Measurements from ENCODE around the gene TDRD9.

The TDRD9 gene

DNA sequence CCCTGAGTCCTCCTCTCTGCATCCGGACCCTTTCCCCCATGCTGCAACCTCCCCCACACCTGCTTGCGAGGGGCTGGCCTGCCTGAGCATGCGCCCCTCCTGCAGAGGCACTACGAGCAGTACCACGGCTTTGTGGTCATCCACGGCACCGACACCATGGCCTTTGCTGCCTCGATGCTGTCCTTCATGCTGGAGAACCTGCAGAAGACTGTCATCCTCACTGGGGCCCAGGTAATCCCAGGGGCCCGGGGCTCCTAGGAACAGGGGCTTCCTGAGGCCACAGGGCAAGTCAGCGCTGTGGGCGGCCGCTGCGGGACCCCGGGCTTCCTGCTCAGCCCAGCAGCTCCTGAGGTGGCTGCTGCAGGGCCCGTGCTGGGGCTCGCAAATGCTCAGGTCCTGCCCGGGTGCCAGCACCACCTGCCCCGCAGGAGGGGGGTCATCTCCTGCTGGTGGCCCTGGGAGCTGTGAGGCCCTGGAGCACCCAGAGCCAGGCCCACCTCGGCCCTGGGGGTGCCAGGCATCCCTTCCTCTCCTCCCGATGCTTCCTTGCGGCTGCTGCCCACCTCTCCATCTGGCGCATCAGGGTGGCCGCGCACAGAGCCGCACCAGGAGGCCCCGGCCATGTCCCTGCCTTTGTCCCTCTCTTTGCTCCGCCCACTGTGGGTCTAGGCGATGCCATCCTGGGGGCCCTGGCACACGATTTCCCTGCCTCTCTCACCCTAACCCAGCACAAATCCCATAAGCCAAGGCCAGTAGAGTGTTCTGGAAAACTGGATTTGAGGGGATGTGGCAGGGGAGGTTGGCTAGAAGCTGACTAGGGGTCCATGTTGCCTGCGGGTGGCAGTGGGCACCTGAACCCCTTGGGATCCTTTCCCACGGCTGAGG is 167.4 kb downstream of the TDRD9 start:
- in situ Hi-C loops (cut with HindIII; ENCODE audit: low pct_ligation_motif_present, low sequenced_read_pairs) = no loop called here

DNA sequence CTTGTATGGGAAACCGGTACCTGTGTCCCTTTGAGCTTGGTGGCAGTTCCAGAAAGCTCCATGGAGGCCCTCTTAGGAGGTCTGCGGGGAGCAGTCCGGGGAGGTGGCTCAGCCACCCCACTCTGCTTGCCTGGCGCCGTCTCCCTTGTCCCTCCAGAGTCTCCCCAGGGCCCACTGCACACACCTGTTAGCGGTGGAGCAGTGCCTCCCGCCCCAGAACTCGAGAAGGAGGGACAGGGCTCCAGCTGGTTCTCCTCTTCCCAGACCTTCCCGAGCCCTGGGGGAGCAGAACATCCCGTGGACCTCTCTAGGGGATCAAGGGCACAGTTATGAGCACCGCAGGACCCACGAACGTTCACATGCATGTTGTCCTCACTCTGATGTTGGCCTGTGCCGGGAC is 168.1 kb downstream of the TDRD9 start:
- in situ Hi-C loops (cut with HindIII; ENCODE audit: low pct_ligation_motif_present, low sequenced_read_pairs) = no loop called here

More for the DNA sequence above, 167.4 kb downstream of the TDRD9 start:
- Histone ChIP-seq H3K27ac (no peak overlapping the region), H3K4me3 (ENCODE audit: low read depth, low read length) (no peak overlapping the region), H3K27me3 (replicated peaks) (no peaks in the 10 kb centered on the region), H3K36me3 (replicated peaks) (no peaks in the 10 kb centered on the region)
- TF ChIP-seq, protein P1, sequence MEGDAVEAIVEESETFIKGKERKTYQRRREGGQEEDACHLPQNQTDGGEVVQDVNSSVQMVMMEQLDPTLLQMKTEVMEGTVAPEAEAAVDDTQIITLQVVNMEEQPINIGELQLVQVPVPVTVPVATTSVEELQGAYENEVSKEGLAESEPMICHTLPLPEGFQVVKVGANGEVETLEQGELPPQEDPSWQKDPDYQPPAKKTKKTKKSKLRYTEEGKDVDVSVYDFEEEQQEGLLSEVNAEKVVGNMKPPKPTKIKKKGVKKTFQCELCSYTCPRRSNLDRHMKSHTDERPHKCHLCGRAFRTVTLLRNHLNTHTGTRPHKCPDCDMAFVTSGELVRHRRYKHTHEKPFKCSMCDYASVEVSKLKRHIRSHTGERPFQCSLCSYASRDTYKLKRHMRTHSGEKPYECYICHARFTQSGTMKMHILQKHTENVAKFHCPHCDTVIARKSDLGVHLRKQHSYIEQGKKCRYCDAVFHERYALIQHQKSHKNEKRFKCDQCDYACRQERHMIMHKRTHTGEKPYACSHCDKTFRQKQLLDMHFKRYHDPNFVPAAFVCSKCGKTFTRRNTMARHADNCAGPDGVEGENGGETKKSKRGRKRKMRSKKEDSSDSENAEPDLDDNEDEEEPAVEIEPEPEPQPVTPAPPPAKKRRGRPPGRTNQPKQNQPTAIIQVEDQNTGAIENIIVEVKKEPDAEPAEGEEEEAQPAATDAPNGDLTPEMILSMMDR (IDR thresholded peaks at IDR 0.05; ENCODE audit: low read depth, low read length, missing control alignments) = no peak
- no peak for DNase-seq

DNA sequence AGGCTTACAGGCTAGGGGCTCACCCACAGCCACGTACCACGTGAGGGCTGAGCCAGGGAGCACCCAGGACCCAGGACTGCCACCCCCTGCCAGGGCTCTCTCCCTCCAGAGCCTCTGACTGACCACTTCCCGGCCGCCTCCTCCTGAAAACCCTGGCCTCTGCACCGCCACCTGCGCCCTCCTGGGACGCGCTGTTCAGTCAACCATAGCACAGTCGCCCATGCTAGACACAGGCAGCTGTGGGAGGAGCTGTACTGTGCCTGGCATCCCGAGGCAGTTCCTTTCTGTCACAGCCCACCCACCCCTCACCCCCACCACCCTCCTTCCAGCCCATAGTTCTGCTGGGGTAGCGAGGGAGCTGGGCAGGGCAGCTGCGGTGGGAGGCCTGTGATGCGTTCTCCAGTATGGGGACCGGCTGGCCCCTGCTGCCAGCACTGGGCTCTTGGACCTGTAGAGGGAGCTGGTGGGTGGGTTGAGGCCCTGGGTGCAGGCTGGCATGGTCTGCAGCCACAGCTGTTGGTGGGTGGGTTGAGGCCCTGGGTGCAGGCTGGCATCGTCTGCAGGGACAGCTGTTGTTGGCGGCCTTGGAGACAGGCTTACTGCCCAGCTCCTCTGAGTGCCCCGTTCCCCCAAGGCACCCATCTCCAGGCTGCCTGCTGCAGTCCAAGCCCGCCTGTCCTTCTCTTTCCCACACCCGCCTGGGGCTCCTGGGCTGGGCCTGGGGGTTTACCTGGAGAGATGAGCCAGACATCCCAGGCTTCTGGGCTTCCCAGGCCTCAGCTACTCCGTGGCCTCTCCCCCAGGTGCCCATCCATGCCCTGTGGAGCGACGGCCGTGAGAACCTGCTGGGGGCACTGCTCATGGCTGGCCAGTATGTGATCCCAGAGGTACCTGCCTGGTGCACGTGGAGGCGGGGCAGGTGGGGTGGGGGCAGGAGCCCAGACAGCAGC is 168.8 kb downstream of the TDRD9 start:
- Histone ChIP-seq H3K27ac (no peak overlapping the region), H3K4me3 (ENCODE audit: low read depth, low read length) (no peak overlapping the region), H3K27me3 (replicated peaks) (no peaks in the 10 kb centered on the region), H3K36me3 (replicated peaks) (no peaks in the 10 kb centered on the region)
- in situ Hi-C loops (cut with HindIII; ENCODE audit: low pct_ligation_motif_present, low sequenced_read_pairs) = no loop called here
- no peak for DNase-seq
- TF ChIP-seq, protein P1 (IDR thresholded peaks at IDR 0.05; ENCODE audit: low read depth, low read length, missing control alignments) = peak; percentile 22

More for the DNA sequence above, 168.1 kb downstream of the TDRD9 start:
- Histone ChIP-seq H3K27ac (no peak overlapping the region), H3K27me3 (replicated peaks) (no peaks in the 10 kb centered on the region), H3K4me3 (ENCODE audit: low read depth, low read length) (no peak overlapping the region), H3K36me3 (replicated peaks) (no peaks in the 10 kb centered on the region)
- no peak for DNase-seq
- TF ChIP-seq, protein P1 (IDR thresholded peaks at IDR 0.05; ENCODE audit: low read depth, low read length, missing control alignments) = no peak

DNA sequence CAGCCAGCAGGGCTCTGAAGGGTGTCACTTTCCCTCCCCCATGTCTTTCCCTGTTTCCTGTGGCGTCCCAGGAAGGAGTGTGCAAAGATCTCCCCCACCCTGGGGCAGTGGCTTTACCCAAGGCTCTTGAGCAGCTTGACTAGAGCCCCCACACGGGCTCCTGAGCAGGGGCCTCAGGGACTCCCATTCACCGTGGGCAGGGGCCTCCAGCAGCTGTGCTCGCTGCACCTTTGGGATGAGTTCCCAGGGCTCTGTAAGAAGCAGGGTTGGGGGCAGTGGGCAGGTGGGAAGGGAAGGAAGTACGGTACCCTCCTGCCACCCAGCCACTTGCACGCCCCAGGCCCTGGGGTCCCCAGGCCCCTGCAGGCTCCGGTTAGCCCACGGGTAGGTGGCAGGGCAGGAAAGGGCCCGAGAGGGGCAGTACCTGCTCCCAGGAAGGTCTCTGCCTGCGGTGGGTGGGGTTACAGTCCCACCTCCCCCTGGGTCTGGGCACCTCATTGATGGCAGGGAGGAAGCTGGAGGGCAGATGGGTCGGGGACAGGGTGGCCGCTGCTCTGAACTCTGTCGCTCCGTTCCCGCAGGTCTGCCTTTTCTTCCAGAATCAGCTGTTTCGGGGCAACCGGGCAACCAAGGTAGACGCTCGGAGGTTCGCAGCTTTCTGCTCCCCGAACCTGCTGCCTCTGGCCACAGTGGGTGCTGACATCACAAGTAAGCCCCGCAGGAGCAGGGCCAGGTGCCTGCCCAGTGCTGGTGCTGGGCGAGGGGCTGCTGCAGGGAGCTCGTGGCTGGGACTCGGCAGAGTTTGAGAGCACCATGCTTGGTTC is 170.2 kb downstream of the TDRD9 start:
- no peak for DNase-seq
- Histone ChIP-seq H3K27me3 (replicated peaks) (no peaks in the 10 kb centered on the region), H3K4me3 (ENCODE audit: low read depth, low read length) (no peak overlapping the region), H3K36me3 (replicated peaks) (no peaks in the 10 kb centered on the region), H3K27ac (no peak overlapping the region)
- TF ChIP-seq, protein P1 (IDR thresholded peaks at IDR 0.05; ENCODE audit: low read depth, low read length, missing control alignments) = no peak
- in situ Hi-C loops (cut with HindIII; ENCODE audit: low pct_ligation_motif_present, low sequenced_read_pairs) = no loop called here

Data from brain microvascular endothelial cell (primary cell).